Hematopoietic multipotent progenitor cell (in vitro differentiated cells): ENCODE data around the gene RAB28. TPM values are rescaled to one million over a fixed set of nuclear protein-coding genes. Genes with fewer than 3 reads are reported as not detected.

Experiments used
- DNase-seq, 3 donors: peaks; one replicate each; pipeline ENCODE4 v3.0.0-alpha.2; 2011 to 2015; ENCODE audit warnings: low read depth in 2 of 3, low spot score in 2 of 3
- total RNA-seq: library from RNA; depleted of rRNA; stranded (reverse); fragments of >200 nt; gene quantifications from one replicate; pipeline ENCODE4 v1.2.3, GENCODE V29; 2012

The RAB28 gene
- total RNA-seq = 4.3 TPM

DNA sequence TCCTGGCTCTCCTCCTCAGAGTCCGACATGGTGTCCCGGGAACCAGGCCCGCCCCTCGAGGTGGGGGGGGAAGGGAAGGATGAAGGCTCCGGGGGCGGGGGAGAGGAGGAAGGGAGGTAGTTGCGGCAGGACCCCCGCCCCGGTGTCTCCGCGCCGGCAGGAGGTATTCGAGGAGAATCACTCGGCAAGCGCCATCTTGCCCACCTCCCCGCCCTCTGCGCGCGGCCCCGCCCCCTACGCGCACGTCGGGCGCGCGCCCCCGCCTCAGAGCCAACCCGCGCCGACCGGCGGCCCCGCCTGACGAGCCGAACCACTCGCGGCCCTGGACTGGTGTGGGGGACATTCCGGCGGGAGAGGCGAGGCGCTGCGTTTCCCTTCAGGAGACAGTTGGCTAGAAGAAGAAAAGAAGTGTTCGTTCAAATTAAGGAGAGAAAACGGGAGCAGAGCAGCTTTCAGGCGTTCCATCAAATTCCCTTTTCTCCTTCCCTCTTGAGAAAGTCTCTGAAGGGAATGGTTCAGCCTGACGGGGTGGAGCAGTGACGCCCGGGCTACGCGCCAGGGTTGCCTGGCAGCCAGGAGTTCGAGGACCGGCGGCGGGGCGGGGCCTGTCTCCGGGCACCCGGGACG lies at the start of gene RAB28:
Gene RAB28, minus strand, starts transcription at position 219 of the 627 bp plus-strand sequence.
- DNase-seq = peak; percentile 85 to 95 (median 93)

DNA sequence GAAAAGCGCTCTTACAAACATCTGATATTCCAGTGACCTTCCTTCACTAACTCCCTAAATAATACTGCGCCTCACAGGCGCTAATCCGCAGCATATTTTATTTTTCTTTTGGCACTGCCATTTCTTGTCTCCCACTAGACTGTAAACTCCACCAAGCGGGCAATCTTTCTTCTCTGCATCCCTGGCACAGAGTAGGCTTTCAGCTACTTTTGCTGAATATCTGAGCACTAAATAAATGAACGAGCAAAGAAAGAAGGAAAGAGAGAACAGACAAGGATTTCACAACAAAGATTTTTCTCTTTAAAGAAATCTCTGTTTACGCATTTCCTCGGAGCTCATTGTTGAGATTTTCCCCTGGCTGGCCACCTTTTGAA lies 47.5 kb upstream of the RAB28 start:
- no peak for DNase-seq

DNA sequence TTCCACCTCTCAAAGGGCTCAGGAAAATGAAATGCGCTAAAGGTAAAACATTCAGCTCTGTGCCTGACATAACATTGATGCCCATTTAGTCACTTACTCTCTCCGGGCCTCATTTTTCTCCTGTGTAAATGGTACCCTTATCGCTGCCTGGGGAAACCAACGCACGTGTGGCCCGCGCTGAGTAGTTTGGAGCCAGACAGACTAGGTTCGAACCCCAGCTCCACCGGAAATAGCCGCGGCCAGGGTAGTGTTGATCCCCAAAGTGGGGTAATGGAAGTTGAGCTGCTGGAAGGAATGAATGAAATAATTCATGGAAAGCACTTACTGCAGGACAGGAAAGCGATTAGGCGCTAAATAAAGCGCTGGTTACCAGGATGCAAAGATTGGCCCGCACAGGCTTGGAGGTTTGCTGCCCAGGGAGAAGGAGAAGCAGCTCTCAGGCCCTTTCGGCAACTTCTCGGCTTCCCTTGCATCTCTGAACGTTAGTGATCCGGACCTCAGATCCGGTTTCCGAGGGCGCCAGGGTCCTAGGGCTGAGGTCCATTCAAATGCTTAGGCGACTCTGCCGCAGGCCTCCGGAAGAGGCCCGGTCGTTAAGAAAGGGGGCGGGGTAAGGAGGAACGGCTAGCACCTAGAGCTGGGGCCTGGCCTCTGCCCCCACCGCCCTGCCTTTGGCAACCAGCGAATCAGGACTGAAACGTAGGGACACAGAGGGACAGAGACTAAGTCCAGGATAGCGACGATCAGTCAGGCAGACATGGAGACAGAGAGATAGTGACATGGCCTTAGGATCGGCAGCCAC lies 46.9 kb upstream of the RAB28 start:
- DNase-seq = no peak

DNA sequence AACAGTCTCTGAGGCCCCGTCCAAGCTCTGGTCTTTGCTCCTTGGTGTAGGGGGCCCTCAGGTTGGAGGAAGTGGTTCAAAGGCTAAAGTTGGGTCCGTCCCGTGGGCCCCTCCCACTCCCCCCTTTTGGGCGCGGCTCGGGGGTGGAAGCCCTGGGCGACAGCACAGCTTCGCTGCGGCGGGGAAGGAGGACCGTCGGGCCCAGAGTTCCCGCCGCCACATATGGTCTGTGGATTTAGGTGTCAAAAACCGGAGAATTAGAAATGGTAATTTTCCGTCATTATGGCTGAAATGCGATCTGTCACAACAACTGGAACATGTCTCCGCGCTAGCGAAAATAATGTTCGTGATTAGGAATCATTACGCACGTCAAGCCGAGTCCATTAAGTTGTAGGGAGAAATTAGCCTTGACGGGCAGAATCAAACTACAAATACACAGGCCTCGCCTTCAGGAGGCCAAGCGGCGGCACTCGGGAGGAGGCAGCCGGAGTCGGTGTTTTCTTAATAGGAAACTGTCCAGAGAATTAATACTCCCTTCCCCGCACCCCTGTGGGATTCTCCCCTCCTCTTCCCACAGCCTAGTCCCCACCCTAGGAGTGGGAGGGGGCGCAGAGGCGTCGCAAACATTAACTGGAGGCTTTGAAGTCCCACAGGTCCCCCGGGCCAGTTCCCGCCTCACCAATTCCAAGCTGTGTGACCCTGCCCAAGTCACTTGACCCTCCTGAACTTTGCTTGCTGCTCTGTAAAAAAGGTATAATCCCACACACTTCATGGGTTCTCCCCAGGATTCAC lies 45.2 kb upstream of the RAB28 start:
- DNase-seq = no peak

DNA sequence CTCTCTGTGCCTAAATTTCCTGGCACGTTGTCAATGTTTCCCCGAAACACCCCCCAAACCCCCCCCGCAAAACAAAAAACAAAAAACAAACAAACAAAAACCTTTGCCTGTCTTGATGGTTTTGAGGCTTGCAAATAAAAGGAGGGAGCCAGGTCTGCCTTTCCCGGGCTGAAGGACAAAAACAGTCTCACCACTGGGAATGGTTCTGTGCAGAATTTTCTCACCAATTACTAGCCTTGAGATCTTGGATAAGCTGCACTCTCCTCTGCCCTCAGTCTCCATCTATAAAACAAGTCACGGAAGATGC lies 44.6 kb upstream of the RAB28 start:
- no peak for DNase-seq

DNA sequence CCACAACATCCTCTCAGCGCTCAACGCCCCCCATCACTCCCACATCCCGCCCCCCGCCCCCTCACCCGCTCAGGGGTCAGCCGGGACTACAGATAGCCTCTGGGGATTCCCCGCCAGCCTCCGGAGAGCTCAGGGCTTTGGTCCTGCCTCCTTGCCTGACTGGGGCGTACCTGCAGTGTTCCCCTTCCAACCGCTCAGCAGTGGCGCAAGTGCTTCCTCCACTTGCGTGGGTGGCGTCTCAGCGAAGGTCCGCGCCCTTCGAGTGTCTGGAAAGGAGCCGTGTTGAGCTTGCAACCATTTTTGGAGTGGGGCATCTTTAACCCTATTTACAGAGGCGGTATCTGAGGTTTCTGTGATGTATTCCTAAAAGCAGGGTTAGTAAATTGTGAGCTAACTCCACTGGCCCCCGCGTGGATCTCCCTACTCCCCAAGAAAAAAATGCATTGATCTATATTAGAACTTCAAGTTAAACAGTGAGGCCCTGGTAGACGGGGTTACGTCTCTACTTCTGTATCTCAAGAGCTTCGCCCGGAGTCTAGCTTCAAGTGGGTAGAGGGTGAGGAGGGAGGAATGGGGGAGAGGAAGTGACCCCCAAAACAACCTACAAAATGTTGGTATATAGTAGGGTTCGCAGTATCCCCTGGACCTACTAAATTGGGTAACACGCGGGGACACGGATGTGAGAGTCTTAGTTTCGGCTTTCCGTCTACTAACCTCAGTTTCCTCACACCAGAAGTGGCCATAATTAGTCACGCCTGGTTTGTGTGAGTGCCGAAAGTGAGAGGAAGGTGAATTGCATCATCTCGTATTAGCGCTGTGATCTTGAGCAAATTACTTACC lies 44.1 kb upstream of the RAB28 start:
- DNase-seq = no peak

DNA sequence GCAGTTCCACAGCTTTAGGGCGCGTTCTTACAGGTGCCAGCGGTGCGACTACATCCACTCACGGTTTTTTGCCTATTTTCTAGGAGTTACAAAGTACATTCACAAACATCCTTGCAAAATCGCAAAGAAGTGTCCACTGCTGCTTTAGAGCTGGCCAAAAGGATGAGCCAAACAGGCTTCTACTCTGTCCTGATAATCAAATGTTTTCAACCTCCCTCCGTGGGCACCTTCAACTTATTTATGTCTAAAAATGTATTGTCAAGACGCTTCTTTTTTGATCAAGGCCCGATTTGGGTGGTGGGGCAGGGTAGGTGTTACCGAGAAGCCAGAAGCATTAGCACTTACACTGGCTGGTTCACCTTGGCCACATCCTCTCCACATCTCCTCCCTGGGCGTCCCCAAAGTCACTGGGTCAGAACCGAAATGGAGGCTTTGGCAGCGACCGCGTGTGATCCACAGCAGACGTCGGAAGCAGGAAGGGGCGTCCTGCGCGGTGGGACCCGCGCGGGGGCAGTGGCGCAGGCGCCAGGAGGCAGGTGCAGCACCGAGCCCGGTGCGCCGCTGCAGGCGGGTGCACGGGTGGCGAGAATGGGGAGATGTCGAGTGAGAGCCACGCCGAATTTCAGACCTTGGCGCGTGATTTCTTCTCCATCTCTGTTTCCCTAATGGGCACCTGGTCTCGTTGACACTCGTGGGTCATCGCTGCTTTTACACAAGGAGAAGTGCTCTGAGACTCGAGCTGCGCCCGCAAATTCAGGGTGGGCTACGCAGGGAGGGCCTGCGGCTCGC lies 43.2 kb upstream of the RAB28 start:
- DNase-seq = no peak

DNA sequence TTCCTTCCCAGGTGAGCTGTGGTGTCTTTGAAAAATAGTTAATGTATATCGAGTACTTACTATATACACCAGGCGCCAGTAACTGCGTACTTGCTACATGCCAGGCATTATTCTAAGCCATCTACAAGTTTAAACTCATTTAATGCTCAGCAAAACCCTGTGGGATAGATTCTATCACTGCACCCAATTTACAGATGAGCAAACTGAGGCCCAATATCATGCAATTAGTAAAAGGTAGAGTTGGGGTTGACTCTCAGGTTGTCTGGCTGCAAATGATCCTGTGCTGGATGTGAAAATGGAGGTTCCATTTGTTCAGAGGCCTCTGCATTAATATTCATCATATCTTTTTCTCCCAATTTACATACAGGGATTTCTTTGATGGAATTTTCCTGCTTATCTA lies 42.5 kb upstream of the RAB28 start:
- no peak for DNase-seq

DNA sequence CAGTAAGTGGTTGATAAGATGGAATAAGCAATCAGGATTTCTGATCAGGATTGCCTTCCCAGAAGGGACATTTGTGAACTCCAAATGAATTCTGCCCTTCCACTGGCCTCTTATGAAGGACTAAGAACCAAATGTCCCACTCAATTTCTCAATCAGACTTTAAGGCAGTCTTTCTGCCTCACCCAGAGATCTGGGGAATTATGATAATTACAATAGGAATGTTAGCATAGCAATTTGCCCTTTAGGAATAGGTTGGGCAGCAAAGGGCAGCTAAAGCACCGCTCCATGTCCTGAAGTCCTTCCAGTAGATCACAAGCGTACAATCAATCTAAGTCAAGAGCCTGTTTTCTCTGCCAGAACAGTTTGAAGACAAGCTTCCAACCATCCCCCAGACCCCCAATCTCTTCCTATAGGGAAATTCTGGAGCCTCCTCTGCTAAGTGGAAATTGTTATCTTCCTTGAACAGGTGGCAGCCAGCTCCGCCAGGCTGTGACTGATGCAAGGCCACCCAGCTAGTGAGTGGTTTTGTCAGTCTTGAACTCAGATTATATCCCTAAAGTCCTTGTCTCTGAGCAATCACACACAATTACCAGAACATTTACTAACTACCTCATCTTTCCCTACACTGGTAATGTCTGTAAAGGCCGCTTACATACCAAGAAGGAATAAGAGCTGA lies 41.6 kb upstream of the RAB28 start:
- DNase-seq = no peak

DNA sequence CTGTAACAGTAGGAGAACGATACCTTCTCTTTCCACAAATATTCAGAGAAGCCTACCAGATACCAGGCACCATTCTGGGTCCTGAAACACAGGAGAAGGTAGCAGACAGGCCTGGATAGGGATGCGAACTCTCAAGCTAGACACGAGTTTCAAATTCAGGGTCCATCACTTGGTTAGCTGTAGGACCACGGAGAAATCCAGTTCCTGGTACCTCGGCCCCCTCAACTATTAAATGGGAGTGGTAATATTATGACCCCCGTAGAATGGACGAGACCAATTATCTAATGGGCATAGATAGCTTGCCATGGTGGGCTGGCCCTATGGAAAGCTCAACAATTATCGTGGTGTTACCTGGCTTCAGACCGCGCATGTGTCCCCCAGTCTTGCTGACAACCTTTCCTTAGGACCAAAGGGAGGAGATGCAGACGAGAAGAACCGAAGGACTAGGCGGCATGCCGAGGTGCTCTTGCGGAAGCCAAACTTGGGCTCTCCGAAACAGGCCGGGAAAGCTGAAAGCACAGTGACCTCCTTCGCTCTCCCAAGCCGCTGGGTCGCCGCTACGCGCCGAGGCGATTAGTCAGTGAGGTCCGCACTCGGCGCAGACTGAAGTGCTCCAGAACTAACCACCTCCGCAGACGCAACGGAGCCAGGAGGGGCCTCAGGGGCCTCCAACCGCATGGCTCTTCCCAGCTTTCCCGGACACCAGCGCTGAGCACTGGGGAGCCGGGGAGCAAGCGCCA lies 40.5 kb upstream of the RAB28 start:
- DNase-seq = no peak

DNA sequence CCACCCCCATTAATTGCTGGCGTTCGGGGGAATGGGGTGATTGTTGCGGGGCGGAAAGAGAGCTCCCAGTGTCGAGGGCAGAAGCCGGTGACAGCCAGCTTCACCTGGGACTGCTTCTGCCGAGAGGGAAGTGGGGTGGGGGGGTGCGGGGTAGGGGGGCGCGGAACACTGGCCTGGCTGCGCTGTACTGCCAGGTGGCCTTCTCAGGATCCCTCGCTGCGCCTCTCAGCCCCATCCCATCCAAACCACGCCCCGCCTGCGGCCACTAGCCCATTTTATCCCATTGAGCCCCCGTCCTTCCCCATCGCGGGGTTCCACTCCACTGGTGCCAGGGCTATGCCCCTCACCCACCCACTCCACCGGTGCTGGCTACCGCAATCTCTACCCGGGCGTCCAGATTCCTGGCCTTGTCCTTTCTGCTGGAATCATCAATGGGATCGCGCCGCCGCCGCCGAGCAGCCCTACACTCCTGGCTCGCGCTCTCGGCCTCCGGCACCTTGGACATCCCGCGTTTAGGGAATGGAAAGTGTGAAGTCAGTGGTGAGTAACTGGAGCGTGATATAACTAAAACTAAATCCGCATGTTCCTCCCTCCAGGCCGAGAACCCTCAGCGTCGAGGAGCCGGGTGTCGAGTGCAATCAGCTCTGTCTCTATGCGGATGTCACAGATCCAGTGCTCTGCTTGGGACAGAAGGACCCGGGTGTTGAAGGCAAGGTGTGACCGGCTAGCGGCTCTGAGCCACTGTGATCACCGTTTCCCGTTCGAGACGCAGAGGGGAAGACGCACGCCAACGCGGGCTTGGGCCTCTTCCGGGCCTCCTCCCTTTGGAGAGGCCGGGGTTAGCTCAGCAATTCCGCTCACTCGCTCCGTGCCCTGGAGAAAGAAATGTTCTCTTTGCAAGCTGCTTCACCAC lies 39.7 kb upstream of the RAB28 start:
- no peak for DNase-seq

DNA sequence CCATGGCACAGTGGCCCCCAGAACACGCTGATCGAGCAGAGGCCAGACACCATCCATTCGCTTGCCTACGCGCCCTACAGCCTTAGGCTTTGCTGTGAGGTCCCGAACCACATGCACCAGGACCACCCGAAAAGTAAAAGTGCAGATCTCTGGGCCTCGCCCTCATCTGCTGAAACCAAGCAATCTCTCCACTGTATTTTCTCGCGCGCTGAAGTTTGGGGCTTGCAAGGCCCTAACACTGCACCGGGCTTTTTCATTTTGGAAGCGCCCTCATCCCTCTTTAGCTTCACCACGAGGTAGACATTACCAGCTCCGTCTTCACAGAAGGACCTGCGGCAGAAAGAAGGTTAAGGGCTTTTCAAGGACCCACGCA lies 39.0 kb upstream of the RAB28 start:
- DNase-seq = peak in 1 of 3 donors; percentile 13

DNA sequence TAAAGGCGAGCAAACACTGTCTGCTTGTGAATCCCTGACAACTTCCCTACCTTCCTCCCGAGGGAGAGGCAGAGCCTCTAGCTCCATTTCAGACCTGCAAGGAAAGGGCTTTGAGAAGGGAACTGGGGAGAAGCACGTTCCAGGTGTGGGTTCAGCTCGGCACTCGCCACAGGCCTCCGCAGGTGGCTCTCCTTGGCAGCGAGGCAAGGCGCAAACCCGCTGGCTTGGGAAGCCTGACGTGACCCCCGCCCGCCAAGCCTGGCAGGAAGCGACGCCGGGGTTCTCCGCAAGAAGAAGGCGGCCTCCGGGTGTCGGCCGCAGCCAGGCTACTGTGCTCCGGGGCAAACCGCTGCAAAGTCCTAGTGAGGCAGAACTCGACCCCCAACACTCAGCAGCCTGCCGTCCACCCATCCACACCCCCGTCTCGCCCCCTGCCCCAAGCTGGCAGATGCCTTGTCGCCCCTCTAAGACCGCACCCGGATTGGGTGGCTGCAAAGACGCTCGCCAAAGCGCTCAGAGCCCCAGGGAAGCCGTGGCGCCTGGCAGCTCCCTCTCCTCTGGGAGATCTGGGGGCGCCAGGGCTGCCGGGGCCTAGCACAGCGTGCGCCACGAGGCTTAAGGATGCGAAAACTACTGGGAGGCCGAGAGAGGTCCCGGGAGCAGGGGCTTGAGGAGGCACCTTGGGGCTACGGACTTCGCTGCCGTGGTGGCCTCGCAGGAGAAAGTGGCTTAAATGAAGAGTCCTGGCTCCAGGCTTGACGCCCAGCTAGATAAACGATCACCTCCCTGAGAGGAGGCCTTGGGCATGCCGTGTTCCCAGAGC lies 38.4 kb upstream of the RAB28 start:
- no peak for DNase-seq

DNA sequence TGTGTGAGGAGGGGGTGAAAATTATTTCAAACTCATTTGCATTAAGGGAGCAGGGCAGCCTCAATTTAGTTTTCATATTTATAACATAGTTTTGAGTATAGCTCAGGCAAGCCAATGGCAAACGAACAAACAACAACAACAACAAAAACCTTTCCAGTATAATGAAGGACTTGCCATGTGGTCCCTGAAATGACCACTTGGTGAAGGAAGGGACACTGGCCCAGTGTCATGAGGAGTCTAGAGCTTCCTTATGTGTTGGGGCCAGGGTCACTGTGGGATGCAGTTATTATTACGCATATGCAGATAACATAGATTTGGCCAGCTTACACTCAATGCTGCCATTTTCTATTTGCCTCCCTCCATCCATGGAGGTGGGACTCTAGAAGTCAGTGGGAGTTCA lies 36.9 kb upstream of the RAB28 start:
- DNase-seq = no peak

DNA sequence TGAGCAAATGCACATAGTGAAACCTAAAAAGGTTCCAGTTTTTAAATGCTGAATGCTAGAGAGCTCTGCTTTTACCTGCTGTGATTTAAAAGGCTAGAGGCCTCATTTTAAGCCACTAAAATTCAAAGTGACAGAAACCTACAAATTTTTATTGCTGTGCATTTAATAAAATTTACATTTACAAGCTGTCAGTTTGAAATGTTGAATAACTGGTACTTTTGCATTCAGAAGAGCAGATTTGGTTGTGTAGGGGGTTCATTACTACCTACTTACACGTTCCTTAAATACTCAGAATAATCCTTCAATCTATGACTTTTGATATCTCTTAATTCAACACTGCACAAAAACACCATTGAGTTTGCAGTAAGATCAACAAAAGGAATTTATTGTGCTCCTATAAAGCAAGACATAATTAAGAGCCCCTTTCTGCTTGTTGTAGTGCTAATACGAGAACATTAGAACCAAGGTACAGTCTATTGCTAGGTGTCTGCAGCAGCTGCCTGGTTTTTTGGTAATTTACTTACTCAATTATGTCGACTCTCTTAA lies 32.2 kb upstream of the RAB28 start:
- DNase-seq = no peak

DNA sequence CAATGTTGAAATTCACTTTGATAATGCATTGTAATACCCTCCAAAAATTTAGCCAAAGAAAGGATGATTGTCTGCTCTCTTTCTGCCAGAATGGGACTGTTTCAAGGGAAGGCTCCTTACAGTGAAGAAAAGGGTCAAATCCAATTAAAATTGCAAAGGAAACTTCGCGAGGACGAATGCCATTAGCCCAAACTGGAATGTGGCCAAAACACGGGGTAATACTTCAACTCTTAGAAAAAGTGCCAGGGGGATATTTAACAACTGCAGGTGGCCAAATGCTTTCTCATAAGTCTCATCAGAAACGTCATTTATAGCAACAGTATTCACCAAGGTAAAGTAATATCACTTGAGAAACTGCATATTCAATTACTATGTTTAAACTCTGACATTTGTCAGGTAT lies 31.1 kb upstream of the RAB28 start:
- no peak for DNase-seq

DNA sequence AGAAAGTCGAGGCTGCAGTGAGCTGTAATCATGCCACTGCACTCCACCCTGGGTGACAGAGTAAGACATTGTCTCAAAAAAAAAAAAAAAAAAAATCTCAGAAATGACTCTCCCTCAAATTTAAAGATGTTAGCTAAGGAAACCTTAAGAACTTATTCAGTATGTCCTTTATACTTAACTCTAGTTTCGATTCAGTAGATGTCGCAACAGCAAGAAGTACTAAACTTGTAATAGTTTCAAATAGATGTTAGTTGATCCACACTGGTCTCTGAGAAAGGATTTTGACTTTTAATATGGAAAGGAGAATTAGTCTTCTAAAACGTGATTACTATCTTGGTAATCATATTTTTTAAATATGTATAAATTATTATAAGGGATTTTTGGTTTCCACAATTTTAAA lies 30.6 kb upstream of the RAB28 start:
- DNase-seq = no peak
